ELF-1 (cell line): Measurements from ENCODE around the gene FUNDC2.
A peak's percentile ranks its signal among the peaks of the same experiment; 100 is the strongest.

ENCODE experiments used
- DNase-seq: peaks from one replicate; pipeline ENCODE4 v3.0.0-alpha.2; 2016; ENCODE audit warnings: low read depth, low spot score

Gene FUNDC2

GRCh38 chrX:155069414-155069813, 42.8 kb downstream of the FUNDC2 start:
- DNase-seq = no peak

DNA sequence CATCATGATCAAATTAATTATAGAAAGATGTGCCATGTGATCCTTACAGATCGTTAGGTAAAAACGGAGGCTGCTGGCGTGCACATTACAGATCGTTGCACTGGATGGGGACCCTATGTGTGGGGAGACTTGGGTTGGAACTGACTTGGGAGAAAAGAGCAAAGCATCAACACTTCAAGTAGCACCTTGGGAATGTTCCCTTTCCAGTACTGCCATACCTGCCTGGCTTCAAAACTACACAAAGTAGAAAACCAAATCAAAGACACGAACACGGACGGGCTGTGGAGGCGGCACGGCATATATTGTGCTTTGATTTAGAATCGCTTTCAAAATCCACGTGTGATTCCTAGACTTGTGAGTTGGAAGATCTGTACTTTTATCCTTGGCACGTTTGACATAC, 43.4 kb downstream of the FUNDC2 start:
- no peak for DNase-seq

DNA sequence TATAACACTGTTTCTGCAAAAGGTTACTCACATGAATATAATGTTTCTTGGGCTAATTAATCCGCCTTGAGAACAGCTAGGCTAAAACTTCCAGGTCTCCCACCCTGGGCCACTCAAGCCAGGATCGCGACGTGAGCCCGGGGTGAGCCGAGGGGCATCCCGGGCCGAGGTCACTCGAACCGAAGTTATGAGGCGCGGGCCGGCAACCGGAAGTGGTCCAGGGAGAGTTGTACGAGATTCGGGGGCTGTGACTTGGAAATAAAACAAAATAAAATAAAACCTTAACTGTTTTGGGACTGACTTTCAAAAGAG, 44.0 kb downstream of the FUNDC2 start:
- DNase-seq = no peak

- DNase-seq = peak; percentile 87
Measured at GRCh38 chrX:155070975-155071693, 44.5 kb downstream of the FUNDC2 start, which contains the start of the genes BRCC3, CMC4 and MTCP1. BRCC3 (plus strand) TSS chrX:155071508; CDS start chrX:155071528, 20 bp downstream. CMC4 (minus strand) TSS chrX:155071136; CDS start chrX:155064023, 7,113 bp downstream. MTCP1 (minus strand) TSS chrX:155071136; CDS start chrX:155066010, 5,126 bp downstream.

GRCh38 chrX:155071694-155072280, 45.1 kb downstream of the FUNDC2 start:
- DNase-seq = no peak

DNA sequence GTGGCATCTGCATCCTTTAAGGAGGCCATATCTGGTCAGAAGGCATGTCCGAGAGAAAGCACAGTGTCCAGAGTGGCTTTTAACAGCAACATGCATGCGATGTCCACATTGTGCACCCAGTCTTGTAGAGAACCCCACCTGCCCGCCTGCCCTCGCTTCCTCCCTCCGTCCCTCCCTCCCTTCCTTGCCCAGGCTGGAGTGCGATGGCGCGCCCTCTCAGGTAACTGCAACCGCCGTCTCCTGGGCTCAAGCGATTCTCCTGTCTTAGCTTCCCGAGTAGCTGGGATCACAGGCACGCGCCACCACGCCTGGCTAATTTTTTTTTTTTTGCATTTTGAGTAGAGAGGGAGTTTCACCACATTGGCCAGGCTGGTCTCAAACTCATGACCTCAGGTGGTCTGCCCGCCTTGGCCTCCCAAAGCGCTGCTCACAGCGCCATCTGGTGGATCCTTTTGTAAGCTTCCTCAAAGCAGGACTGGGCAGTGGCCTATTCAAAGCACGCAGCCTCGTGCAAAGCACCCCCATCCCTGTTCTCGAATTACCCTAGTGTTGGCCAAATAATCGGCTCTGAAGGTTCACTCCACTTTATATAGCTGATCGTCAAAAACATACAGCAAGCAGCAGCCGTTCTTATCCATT, 59.7 kb downstream of the FUNDC2 start:
- DNase-seq = peak; percentile 70

GRCh38 chrX:155086961-155087735, 60.5 kb downstream of the FUNDC2 start:
- no peak for DNase-seq

- DNase-seq = no peak
Measured at GRCh38 chrX:155094468-155095061, 67.9 kb downstream of the FUNDC2 start.

GRCh38 chrX:155105919-155106318, 79.3 kb downstream of the FUNDC2 start:
- no peak for DNase-seq

- DNase-seq = no peak
Measured at GRCh38 chrX:155108427-155108826, 81.8 kb downstream of the FUNDC2 start.
